Gastroesophageal sphincter (tissue), 4 donors: ENCODE measurements around the gene SUN2. TPM values are rescaled to one million over a fixed set of nuclear protein-coding genes. Genes with fewer than 3 reads are reported as not detected.

Experiments used
- ATAC-seq: fragments of 150-250 bp; one replicate; pipeline ENCODE4 v1.9.1; 2016; ENCODE audit warnings: mild to moderate bottlenecking, moderate library complexity
- H3K27ac ChIP-seq, 4 donors: fragments of 200-600 bp; sonication (generic) in 3 of 4; 1 replicate in 3 of 4; 2 replicates in 1 of 4; pipeline ENCODE4 v1.5.1; 2016 to 2019
- H3K27me3 ChIP-seq: fragments of 200-600 bp; sonication (generic); one replicate; pipeline ENCODE4 v1.5.1; 2019
- H3K36me3 ChIP-seq, 2 donors: fragments of 200-600 bp; sonication (generic); one replicate each; pipeline ENCODE4 v1.5.1; 2019; ENCODE audit warnings: control low read depth in 1 of 2
- H3K4me1 ChIP-seq, 3 donors: fragments of 200-600 bp; sonication (generic); 1 replicate in 2 of 3; 2 replicates in 1 of 3; pipeline ENCODE4 v1.5.1; 2016 to 2019; ENCODE audit warnings: control low read depth in 2 of 3
- H3K4me3 ChIP-seq, 2 donors: fragments of 200-600 bp; sonication (generic); one replicate each; pipeline ENCODE4 v1.5.1; 2019; ENCODE audit warnings: mild to moderate bottlenecking in 1 of 2, moderate library complexity in 1 of 2
- H3K9me3 ChIP-seq, 3 donors: fragments of 200-600 bp; sonication (generic); one replicate each; pipeline ENCODE4 v1.5.1; 2017 to 2019; ENCODE audit warnings: control low read depth in 2 of 3
- EP300 ChIP-seq: sonication (generic); formaldehyde crosslinking; IDR thresholded peaks from one replicate; pipeline ENCODE4 v1.6.1; 2017; ENCODE audit warnings: antibody characterized with exemption, mild to moderate bottlenecking
- POLR2A ChIP-seq, 2 donors: fragments of 450-650 bp; IDR thresholded peaks; one replicate each; pipeline ENCODE4 v1.6.1; 2017; ENCODE audit warnings: antibody characterized with exemption in 2 of 2, mild to moderate bottlenecking in 2 of 2, moderate library complexity in 1 of 2
- POLR2AphosphoS5 ChIP-seq: sonication (generic); formaldehyde crosslinking; IDR thresholded peaks from one replicate; pipeline ENCODE4 v1.6.1; 2017; ENCODE audit warnings: antibody characterized with exemption
- WGBS, 2 donors: methylation state at CpG; one replicate each; pipeline ENCODE4 v1.1.5; 2018; ENCODE audit warnings: low coverage in 1 of 2; 5-methylcytosine and 5-hydroxymethylcytosine counted together
- total RNA-seq, 4 donors: library from RNA; depleted of rRNA; stranded (reverse); fragments of >200 nt; gene quantifications; one replicate each; pipeline ENCODE4 v1.1.0, GENCODE V29; 2016
- TF ChIP-seq, protein P1 (sequence below), 4 experiments: fragments of 200-600 bp in 2 of 4; fragments of 450-650 bp in 2 of 4; sonication (generic) in 1 of 4; IDR thresholded peaks; one replicate each; pipeline ENCODE4 v1.5.1; 2017 to 2019; ENCODE audit warnings: antibody characterized with exemption in 4 of 4, mild to moderate bottlenecking in 2 of 4, moderate library complexity in 2 of 4

Gene SUN2
- total RNA-seq, 4 donors from 2014 or later, result 339 to 594 (median 409) TPM

DNA sequence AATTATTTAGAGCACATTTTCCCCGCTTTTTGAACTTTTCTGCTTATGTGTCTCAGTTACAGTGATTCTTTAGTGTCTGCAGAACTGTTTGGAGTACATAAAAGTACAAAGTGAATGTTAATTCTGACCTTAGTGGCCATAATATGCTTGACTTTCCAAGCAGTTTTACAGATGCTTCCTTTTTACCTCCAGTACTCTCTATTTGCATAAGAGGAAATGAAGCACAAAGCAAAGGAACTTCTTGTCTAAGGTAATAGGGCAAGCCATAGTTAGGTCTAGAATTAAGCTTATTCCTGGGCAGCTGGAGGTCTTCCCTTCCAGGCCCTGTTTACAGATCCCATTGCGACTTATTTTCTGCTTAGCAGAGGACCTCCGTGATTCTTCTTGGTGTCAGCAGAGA is 46.5 kb downstream of the SUN2 start:
- no peak overlapping the region for H3K27ac ChIP-seq
- TF ChIP-seq POLR2AphosphoS5 (no peak), POLR2A (IDR thresholded peaks at IDR 0.05) (no peak), EP300 (no peak)
- TF ChIP-seq, protein P1, sequence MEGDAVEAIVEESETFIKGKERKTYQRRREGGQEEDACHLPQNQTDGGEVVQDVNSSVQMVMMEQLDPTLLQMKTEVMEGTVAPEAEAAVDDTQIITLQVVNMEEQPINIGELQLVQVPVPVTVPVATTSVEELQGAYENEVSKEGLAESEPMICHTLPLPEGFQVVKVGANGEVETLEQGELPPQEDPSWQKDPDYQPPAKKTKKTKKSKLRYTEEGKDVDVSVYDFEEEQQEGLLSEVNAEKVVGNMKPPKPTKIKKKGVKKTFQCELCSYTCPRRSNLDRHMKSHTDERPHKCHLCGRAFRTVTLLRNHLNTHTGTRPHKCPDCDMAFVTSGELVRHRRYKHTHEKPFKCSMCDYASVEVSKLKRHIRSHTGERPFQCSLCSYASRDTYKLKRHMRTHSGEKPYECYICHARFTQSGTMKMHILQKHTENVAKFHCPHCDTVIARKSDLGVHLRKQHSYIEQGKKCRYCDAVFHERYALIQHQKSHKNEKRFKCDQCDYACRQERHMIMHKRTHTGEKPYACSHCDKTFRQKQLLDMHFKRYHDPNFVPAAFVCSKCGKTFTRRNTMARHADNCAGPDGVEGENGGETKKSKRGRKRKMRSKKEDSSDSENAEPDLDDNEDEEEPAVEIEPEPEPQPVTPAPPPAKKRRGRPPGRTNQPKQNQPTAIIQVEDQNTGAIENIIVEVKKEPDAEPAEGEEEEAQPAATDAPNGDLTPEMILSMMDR (IDR thresholded peaks at IDR 0.05), result no peak
- 62 to 78% methylated on average over 2 to 3 of the region's 3 CpGs for WGBS, 2 donors
- no peak for ATAC-seq
- H3K36me3 ChIP-seq, result peaks cover 0 to 28% of the 10 kb centered on the region in 2 donors
- H3K27me3 ChIP-seq, result no peaks in the 10 kb centered on the region
- H3K4me1 ChIP-seq, result peaks cover 6 to 72% (median 14%) of the 10 kb centered on the region in 3 donors
- H3K4me3 ChIP-seq, result no peak overlapping the region
- H3K9me3 ChIP-seq, result no peaks in the 10 kb centered on the region

DNA sequence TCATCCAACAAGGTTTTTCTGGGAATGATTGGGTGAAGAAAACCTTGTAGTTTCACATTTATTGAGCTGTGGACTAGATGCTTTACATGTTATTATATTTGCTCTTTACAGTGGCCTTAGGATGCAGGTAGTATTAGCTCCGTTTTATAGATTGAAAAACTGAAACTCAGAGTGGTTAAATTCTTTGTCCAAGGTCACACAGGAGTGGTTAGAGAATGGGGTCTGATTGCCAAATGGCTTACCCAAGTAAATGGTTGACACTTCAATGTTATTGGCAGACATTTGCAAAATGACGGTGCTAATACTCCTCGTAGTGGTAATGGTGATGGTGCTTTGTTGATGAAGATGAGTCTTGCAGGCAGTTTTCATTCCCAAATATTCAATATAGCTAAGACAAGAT is 47.8 kb downstream of the SUN2 start:
- H3K9me3 ChIP-seq, result no peaks in the 10 kb centered on the region
- H3K4me1 ChIP-seq, result peaks cover 6 to 59% (median 14%) of the 10 kb centered on the region in 3 donors
- no peaks in the 10 kb centered on the region for H3K27me3 ChIP-seq
- ATAC-seq, result no peak
- TF ChIP-seq POLR2AphosphoS5 (no peak), EP300 (no peak), POLR2A (IDR thresholded peaks at IDR 0.05) (no peak)
- TF ChIP-seq, protein P1 (IDR thresholded peaks at IDR 0.05), result no peak
- peaks cover 0 to 28% of the 10 kb centered on the region in 2 donors for H3K36me3 ChIP-seq
- no peak overlapping the region for H3K27ac ChIP-seq
- no peak overlapping the region for H3K4me3 ChIP-seq
- WGBS, 2 donors, result 79 to 83% methylated on average over 3 of the region's 3 CpGs

DNA sequence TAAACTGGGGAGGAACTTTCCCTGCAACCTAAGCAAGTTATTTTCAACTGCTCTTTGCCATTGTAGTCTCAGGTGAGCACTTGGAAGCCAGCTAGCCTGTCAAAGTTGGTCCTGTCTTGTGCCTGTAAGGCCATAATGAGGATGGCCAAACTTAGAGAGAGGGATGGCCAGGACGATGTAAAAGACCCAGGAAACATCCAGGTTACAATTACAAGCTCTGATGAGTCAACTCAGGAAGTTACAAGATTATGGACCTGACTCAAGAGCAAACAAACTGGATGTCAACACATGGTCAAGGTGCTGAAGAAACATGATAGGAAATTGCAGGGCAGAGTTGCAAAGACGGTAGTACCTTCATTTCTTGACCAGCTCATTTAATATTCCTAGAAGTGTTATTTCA is 48.5 kb downstream of the SUN2 start:
- 62% methylated on average over 1 of the region's 2 CpGs; no CpG with 5 or more reads in 1 of the 2 donors for WGBS, 2 donors
- H3K27ac ChIP-seq, result peak overlapping the region in 3 of 4 donors; percentile 98 to 100 (median 100)
- H3K27me3 ChIP-seq, result no peaks in the 10 kb centered on the region
- H3K4me1 ChIP-seq, result peaks cover 6 to 53% (median 14%) of the 10 kb centered on the region in 3 donors
- no peak for TF ChIP-seq POLR2AphosphoS5
- no peak for TF ChIP-seq EP300
- TF ChIP-seq, protein P1 (IDR thresholded peaks at IDR 0.05), result no peak
- TF ChIP-seq POLR2A (IDR thresholded peaks at IDR 0.05), result no peak
- peaks cover 0 to 27% of the 10 kb centered on the region in 2 donors for H3K36me3 ChIP-seq
- no peaks in the 10 kb centered on the region for H3K9me3 ChIP-seq
- H3K4me3 ChIP-seq, result peak overlapping the region; percentile 85 to 88
- ATAC-seq, result no peak

DNA sequence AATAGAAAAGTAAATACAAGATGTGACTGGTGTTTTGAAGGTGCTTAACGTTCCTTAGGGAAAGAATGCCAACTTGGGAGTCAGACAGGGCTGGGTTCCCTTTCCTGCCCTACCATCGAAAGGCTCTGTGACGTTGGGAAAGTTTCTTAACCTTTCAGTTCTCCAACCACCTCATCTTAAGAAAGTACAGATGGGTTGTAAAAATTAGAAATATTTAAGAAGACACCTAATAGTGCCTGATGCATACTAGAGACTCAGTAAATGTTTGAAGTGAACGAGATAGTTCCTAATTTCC is 49.0 kb downstream of the SUN2 start:
- WGBS, 2 donors, result 0% methylated on average over 4 of the region's 4 CpGs
- Histone ChIP-seq H3K4me1 (peaks cover 6 to 48% (median 14%) of the 10 kb centered on the region in 3 donors), H3K36me3 (peaks cover 0 to 22% of the 10 kb centered on the region in 2 donors)

DNA sequence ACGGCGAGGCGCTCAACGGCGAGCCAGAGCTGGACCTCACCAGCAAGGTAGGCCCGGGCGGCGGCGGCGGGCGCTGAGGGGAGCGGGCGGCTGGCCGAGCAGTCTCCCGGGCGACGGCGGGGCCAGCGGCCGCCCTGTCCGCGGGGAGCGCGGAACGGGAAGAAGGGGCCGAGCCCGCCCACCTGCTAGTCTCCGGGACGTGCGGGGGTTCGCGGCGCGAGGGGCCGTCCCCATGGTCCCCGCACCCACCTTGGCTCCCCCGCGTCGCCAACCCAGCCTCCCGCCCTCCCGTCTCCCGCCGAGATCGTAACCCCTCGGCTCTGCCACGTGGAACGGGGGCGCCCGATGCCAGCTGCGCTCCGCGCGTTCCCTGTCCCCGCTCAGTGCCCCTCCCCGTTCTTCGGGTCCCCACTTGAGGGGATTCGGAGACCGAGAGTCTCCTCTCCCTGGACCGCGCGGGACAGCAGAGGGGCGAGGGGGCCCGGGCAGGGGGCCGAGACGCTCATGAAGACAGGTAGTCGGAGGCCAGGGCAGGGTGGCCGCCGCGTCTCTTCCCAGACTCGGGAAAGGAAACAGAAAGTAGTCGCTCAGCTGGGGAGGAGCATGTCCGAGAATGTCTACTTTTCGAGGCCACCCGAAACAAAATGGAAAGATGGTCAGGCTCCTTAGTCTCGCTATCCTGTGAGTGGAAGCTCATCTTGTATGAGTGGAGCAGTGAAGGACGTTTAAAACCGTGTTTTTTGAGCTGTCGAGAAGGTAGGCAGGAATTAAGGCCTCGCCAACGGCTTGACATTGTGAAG is 49.5 kb downstream of the SUN2 start:
- peak; percentile 5 for ATAC-seq
- H3K36me3 ChIP-seq, result peaks cover 0 to 22% of the 10 kb centered on the region in 2 donors
- H3K27ac ChIP-seq, result peak overlapping the region; percentile 87 to 100 (median 99)
- H3K9me3 ChIP-seq, result no peaks in the 10 kb centered on the region
- 0 to 1% methylated on average over 9 to 12 of the region's 80 CpGs for WGBS, 2 donors
- H3K4me3 ChIP-seq, result peak overlapping the region; percentile 85 to 88
- peaks cover 6 to 51% (median 14%) of the 10 kb centered on the region in 3 donors for H3K4me1 ChIP-seq
- TF ChIP-seq POLR2AphosphoS5, result peak; percentile 6
- TF ChIP-seq, protein P1 (IDR thresholded peaks at IDR 0.05), result no peak
- no peaks in the 10 kb centered on the region for H3K27me3 ChIP-seq

More for the DNA sequence above, 49.0 kb downstream of the SUN2 start:
- ATAC-seq, result no peak
- Histone ChIP-seq H3K27me3 (no peaks in the 10 kb centered on the region), H3K27ac (peak overlapping the region; percentile 87 to 100 (median 99)), H3K9me3 (no peaks in the 10 kb centered on the region), H3K4me3 (peak overlapping the region; percentile 85 to 88)
- no peak for TF ChIP-seq POLR2A (IDR thresholded peaks at IDR 0.05)
- TF ChIP-seq POLR2AphosphoS5, result peak; percentile 3
